ENCODE results near the gene PCDHA11. TPM values are rescaled to one million over a fixed set of nuclear protein-coding genes. Genes with fewer than 3 reads are reported as not detected.
"Not testable (repeated sequence)": the region's sequence is repeated elsewhere in the genome, so short reads cannot be mapped to it uniquely, and the experiment has no call there.

PCDHA11 gene, protein sequence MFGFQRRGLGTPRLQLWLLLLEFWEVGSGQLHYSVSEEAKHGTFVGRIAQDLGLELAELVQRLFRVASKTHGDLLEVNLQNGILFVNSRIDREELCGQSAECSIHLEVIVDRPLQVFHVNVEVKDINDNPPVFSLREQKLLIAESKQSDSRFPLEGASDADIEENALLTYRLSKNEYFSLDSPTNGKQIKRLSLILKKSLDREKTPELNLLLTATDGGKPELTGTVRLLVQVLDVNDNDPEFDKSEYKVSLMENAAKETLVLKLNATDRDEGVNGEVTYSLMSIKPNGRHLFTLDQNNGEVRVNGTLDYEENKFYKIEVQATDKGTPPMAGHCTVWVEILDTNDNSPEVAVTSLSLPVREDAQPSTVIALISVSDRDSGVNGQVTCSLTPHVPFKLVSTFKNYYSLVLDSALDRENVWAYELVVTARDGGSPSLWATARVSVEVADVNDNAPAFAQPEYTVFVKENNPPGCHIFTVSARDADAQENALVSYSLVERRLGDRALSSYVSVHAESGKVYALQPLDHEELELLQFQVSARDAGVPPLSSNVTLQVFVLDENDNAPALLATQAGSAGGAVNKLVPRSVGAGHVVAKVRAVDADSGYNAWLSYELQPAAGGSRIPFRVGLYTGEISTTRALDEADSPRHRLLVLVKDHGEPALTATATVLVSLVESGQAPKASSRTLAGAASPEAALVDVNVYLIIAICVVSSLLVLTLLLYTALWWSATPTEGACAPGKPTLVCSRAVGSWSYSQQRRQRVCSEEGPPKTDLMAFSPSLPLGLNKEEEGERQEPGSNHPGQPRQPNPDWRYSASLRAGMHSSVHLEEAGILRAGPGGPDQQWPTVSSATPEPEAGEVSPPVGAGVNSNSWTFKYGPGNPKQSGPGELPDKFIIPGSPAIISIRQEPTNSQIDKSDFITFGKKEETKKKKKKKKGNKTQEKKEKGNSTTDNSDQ
- total RNA-seq = not detected

DNA sequence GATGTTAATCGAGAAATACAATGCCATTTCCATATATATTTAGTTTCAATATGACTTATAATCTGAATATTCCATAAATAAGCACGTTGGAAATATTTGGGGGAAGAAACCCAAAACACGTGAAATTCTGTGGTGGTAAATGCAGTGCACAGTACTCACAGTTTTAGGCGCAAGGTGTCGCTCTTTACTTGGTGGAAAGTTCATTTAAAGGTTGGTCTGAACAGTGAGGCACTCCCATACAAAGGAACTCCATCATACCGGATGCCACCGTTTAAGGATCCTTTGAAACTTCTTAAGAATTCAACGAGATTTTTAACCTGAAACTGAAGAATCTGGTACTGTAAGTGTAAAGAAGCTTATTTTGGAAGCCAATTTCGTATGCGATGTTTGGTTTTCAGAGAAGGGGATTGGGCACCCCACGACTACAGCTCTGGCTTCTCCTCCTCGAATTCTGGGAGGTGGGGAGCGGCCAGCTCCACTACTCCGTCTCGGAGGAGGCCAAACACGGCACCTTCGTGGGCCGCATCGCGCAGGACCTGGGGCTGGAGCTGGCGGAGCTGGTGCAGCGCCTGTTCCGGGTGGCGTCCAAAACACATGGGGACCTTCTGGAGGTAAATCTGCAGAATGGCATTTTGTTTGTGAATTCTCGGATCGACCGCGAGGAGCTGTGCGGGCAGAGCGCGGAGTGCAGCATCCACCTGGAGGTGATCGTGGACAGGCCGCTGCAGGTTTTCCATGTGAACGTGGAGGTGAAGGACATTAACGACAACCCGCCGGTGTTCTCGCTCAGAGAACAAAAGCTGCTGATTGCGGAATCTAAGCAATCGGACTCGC, at the start of gene PCDHA11:
TSS of gene PCDHA11 (plus strand) at position 237 of the 834 bp plus-strand sequence. CDS start at position 384, 147 bp downstream.
- no peak for ATAC-seq
- no peak within 1 kb of the TSS for H3K27ac Mint-ChIP-seq
- CTCF ChIA-PET = interaction anchor here (0.9 to 1.0 kb wide), 2 partner anchors 62 to 173 kb away, joined by 3 to 5 read pairs; partner anchors contain the start of gene PCDHA4

DNA sequence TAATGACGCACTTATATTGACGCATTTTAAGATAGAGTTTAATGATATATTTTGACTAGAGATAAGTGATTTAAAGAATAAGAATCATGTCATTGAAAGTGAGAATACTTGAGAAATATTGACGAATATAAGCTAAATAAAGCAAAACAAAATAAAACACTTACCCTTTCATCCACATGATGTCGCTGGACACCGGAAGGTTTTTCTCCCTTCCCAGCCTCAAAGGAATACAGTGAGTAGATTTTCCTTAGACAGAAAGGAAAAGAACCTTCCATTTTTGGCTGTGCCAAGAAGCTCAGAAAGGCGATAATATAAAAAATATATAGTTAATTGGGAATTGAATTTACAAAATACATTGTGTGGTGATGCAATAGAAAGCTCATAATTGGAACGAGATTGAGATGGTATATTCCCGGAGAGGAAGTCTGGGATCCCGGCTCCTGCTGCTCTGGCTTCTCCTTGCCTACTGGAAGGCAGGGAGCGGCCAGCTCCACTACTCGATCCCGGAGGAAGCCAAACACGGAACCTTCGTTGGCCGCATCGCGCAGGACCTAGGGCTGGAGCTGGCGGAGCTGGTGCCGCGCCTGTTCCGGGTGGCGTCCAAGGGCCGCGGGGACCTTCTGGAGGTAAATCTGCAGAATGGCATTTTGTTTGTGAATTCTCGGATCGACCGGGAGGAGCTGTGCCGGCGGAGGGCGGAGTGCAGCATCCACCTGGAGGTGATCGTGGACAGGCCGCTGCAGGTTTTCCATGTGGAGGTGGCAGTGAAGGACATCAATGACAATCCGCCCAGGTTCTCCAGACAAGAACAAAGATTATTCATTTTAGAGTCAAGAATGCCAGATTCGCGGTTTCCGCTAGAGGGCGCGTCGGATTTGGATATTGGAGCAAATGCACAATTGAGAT, 47.1 kb upstream of the PCDHA11 start, which contains the start of gene PCDHA5:
TSS of gene PCDHA5 (plus strand) at position 239 of the 906 bp plus-strand sequence.
- no peaks in the 10 kb centered on the region for H3K4me1 Mint-ChIP-seq (ENCODE audit: low read depth)
- H3K4me3 Mint-ChIP-seq = no peak within 1 kb of the TSS
- peaks cover 13% of the 10 kb centered on the region for H3K9me3 Mint-ChIP-seq (ENCODE audit: insufficient read depth)
- H3K36me3 Mint-ChIP-seq (ENCODE audit: low read depth) = peaks cover 2% of the 10 kb centered on the region
- no peaks in the 10 kb centered on the region for H3K27me3 Mint-ChIP-seq (ENCODE audit: low read depth)
- POLR2A ChIA-PET = no interaction called here
- no peak for ATAC-seq
- peak; percentile 39 for DNase-seq
- CTCF ChIA-PET = interaction anchor here (1.0 kb wide), 1 partner anchor 14 kb away, joined by 3 read pairs; no protein-coding TSS in a partner anchor
- no peak within 1 kb of the TSS for H3K27ac Mint-ChIP-seq

More for the DNA sequence above, at the start of gene PCDHA11:
- POLR2A ChIA-PET = no interaction called here
- Mint-ChIP-seq H3K36me3 (ENCODE audit: low read depth) (no peaks in the 10 kb centered on the region), H3K9me3 (ENCODE audit: insufficient read depth) (peaks cover 15% of the 10 kb centered on the region), H3K27me3 (ENCODE audit: low read depth) (no peaks in the 10 kb centered on the region), H3K4me1 (ENCODE audit: low read depth) (no peaks in the 10 kb centered on the region), H3K4me3 (no peak within 1 kb of the TSS)
- DNase-seq = no peak

DNA sequence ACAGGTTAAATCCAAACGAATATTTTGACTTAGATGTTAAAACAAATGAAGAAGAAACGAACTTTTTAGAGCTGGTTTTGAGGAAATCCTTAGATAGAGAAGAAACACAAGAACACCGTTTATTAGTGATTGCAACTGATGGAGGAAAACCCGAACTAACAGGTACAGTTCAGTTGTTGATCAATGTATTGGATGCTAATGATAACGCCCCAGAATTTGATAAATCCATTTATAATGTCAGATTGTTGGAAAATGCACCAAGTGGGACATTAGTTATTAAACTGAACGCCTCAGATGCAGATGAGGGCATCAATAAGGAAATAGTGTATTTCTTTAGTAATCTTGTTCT, 46.5 kb upstream of the PCDHA11 start:
- H3K9me3 Mint-ChIP-seq (ENCODE audit: insufficient read depth) = peaks cover 17% of the 10 kb centered on the region
- POLR2A ChIA-PET = no interaction called here
- no peak overlapping the region for H3K4me3 Mint-ChIP-seq
- ATAC-seq (no peak), DNase-seq (no peak)
- H3K4me1 Mint-ChIP-seq (ENCODE audit: low read depth) = no peaks in the 10 kb centered on the region
- H3K27ac Mint-ChIP-seq = no peak overlapping the region
- H3K36me3 Mint-ChIP-seq (ENCODE audit: low read depth) = peaks cover 2% of the 10 kb centered on the region
- H3K27me3 Mint-ChIP-seq (ENCODE audit: low read depth) = no peaks in the 10 kb centered on the region
- CTCF ChIA-PET = no interaction called here

DNA sequence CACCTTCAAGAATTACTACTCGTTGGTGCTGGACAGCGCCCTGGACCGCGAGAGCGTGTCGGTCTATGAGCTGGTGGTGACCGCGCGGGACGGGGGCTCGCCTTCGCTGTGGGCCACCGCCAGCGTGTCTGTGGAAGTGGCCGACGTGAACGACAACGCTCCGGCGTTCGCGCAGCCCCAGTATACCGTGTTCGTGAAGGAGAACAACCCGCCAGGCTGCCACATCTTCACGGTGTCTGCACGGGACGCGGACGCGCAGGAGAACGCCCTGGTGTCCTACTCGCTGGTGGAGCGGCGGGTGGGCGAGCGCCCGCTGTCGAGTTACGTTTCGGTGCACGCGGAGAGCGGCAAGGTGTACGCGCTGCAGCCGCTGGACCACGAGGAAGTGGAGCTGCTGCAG, 45.8 kb upstream of the PCDHA11 start:
- H3K36me3 Mint-ChIP-seq (ENCODE audit: low read depth); H3K27me3 Mint-ChIP-seq (ENCODE audit: low read depth); H3K27ac Mint-ChIP-seq; H3K4me1 Mint-ChIP-seq (ENCODE audit: low read depth); DNase-seq; POLR2A ChIA-PET; ATAC-seq; CTCF ChIA-PET; H3K4me3 Mint-ChIP-seq: not testable (repeated sequence)
- peaks cover 24% of the 10 kb centered on the region for H3K9me3 Mint-ChIP-seq (ENCODE audit: insufficient read depth)

DNA sequence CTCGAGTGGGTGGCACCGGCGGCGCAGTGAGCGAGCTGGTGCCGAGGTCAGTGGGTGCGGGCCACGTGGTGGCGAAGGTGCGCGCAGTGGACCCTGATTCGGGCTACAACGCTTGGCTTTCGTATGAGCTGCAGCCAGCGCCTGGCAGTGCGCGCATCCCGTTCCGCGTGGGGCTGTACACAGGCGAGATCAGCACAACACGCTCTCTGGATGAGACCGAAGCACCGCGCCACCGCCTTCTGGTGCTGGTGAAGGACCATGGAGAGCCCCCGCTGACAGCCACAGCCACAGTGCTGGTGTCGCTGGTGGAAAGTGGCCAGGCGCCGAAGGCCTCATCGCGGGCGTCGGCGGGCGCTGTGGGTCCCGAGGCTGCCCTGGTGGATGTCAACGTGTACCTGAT, 45.3 kb upstream of the PCDHA11 start:
- no peak overlapping the region for H3K4me3 Mint-ChIP-seq
- no peaks in the 10 kb centered on the region for H3K4me1 Mint-ChIP-seq (ENCODE audit: low read depth)
- DNase-seq (no peak), ATAC-seq (no peak)
- peaks cover 29% of the 10 kb centered on the region for H3K9me3 Mint-ChIP-seq (ENCODE audit: insufficient read depth)
- POLR2A ChIA-PET = no interaction called here
- H3K27me3 Mint-ChIP-seq (ENCODE audit: low read depth) = no peaks in the 10 kb centered on the region
- CTCF ChIA-PET = no interaction called here
- H3K36me3 Mint-ChIP-seq (ENCODE audit: low read depth) = peaks cover 7% of the 10 kb centered on the region
- no peak overlapping the region for H3K27ac Mint-ChIP-seq

DNA sequence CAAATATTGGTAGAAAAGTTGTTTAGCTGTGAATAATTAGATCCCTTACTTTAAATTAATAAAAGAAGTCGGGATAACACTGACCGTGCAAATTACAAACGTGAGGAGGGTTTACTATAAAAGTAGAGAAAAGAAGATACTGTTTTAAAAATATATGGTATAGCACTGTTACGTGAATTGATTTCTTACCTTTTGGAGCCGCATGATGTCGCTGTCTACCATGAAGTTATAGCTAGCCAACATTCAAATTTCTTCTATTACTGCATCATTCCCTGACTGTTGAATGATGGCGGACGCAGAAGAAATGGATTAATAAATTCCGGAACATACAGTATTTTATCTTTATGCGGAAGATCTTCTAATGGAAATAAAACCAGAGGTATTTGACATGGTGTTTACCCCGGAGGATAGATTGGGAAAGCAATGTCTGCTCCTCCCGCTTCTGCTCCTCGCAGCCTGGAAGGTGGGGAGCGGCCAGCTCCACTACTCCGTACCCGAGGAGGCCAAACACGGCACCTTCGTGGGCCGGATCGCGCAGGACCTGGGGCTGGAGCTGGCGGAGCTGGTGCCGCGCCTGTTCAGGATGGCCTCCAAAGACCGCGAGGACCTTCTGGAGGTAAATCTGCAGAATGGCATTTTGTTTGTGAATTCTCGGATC, 40.9 kb upstream of the PCDHA11 start, which contains the start of gene PCDHA6:
TSS of gene PCDHA6 (plus strand) at position 257 of the 658 bp plus-strand sequence. CDS start at position 389, 132 bp downstream.
- ChIA-PET CTCF (no interaction called here), POLR2A (no interaction called here)
- DNase-seq = no peak
- Mint-ChIP-seq H3K36me3 (ENCODE audit: low read depth) (peaks cover 11% of the 10 kb centered on the region), H3K4me1 (ENCODE audit: low read depth) (no peaks in the 10 kb centered on the region), H3K4me3 (peak within 1 kb of the TSS; percentile 23), H3K27me3 (ENCODE audit: low read depth) (no peaks in the 10 kb centered on the region), H3K9me3 (ENCODE audit: insufficient read depth) (peaks cover 24% of the 10 kb centered on the region), H3K27ac (no peak within 1 kb of the TSS)
- no peak for ATAC-seq

DNA sequence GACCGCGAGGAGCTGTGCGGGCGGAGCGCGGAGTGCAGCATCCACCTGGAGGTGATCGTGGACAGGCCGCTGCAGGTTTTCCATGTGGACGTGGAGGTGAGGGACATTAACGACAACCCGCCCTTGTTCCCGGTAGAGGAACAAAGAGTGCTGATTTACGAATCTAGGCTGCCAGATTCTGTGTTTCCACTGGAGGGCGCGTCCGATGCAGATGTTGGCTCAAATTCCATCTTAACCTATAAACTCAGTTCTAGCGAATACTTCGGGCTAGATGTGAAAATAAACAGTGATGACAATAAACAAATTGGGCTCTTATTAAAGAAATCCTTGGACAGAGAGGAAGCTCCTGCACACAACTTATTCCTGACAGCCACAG, 40.4 kb upstream of the PCDHA11 start:
- ChIA-PET CTCF (no interaction called here), POLR2A (no interaction called here)
- ATAC-seq (no peak), DNase-seq (no peak)
- peaks cover 11% of the 10 kb centered on the region for H3K36me3 Mint-ChIP-seq (ENCODE audit: low read depth)
- peak overlapping the region; percentile 23 for H3K4me3 Mint-ChIP-seq
- H3K27me3 Mint-ChIP-seq (ENCODE audit: low read depth) = no peaks in the 10 kb centered on the region
- peaks cover 24% of the 10 kb centered on the region for H3K9me3 Mint-ChIP-seq (ENCODE audit: insufficient read depth)
- no peak overlapping the region for H3K27ac Mint-ChIP-seq
- H3K4me1 Mint-ChIP-seq (ENCODE audit: low read depth) = no peaks in the 10 kb centered on the region

DNA sequence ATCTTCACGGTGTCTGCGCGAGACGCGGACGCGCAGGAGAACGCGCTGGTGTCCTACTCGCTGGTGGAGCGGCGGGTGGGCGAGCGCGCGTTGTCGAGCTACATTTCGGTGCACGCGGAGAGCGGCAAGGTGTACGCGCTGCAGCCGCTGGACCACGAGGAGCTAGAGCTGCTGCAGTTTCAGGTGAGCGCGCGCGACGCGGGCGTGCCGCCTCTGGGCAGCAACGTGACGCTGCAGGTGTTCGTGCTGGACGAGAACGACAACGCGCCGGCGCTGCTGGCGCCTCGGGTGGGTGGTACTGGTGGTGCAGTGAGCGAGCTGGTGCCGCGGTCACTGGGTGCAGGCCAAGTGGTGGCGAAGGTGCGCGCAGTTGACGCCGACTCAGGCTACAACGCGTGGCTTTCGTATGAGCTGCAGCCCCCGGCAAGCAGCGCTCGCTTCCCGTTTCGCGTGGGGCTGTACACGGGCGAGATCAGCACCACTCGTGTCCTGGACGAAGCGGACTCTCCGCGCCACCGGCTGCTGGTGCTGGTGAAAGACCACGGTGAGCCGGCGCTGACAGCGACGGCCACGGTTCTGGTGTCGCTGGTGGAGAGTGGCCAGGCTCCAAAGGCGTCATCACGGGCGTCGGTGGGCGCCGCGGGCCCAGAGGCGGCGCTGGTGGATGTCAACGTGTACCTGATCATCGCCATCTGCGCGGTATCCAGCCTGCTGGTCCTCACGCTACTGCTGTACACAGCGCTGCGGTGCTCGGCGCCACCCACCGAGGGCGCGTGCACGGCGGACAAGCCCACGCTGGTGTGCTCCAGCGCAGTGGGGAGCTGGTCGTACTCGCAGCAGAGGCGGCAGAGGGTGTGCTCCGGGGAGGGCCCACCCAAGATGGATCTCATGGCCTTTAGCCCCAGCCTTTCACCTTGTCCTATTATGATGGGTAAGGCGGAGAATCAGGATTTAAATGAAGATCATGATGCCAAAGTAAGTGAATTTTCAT, 39.0 kb upstream of the PCDHA11 start:
- H3K36me3 Mint-ChIP-seq (ENCODE audit: low read depth) = peaks cover 11% of the 10 kb centered on the region
- H3K4me3 Mint-ChIP-seq; H3K27me3 Mint-ChIP-seq (ENCODE audit: low read depth); ATAC-seq; DNase-seq; CTCF ChIA-PET; POLR2A ChIA-PET; H3K4me1 Mint-ChIP-seq (ENCODE audit: low read depth); H3K27ac Mint-ChIP-seq: not testable (repeated sequence)
- peaks cover 31% of the 10 kb centered on the region for H3K9me3 Mint-ChIP-seq (ENCODE audit: insufficient read depth)

DNA sequence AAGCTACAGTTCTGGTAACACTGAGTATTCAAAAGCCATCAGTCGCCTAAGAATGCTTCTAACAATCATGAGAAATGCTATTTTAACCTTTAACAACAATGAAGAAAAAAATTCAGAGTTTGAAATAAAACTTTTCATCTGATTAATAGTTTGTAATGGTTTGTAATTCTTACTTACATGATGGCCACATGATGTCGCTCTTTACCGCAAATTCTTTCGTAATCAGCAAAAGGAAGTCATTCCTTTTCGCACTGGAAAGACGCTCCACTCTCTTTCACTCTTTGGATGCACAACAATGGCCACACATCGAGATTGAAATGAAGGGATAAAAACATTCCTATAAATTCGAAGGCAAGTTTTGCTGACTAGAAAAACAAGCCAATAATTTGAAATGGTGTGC, 34.8 kb upstream of the PCDHA11 start, which contains the start of gene PCDHA7:
TSS of gene PCDHA7 (plus strand) at position 277 of the 400 bp plus-strand sequence. CDS start at position 392, 115 bp downstream.
- H3K36me3 Mint-ChIP-seq (ENCODE audit: low read depth) = peaks cover 2% of the 10 kb centered on the region
- ATAC-seq (no peak), DNase-seq (no peak)
- H3K27me3 Mint-ChIP-seq (ENCODE audit: low read depth) = no peaks in the 10 kb centered on the region
- peaks cover 15% of the 10 kb centered on the region for H3K9me3 Mint-ChIP-seq (ENCODE audit: insufficient read depth)
- CTCF ChIA-PET = no interaction called here
- H3K27ac Mint-ChIP-seq = no peak within 1 kb of the TSS
- no peaks in the 10 kb centered on the region for H3K4me1 Mint-ChIP-seq (ENCODE audit: low read depth)
- H3K4me3 Mint-ChIP-seq = no peak within 1 kb of the TSS
- POLR2A ChIA-PET = no interaction called here

Measured in activated CD8-positive, alpha-beta T cell treated with anti-CD3 and anti-CD28 coated beads, Interleukin-2, amount 10 ng/mL, durations not matched to agents 7 days and 5 days (primary cell).